Hepatocyte (in vitro differentiated cells): ENCODE data around the gene KDM6B. TPM values are rescaled to one million over a fixed set of nuclear protein-coding genes. Genes with fewer than 3 reads are reported as not detected.
A peak's percentile ranks its signal among the peaks of the same experiment; 100 is the strongest.

Source experiments
- DNase-seq: peaks from one replicate; pipeline ENCODE4 v3.0.0-alpha.2; 2016; ENCODE audit warnings: low spot score
- H2AFZ ChIP-seq: fragments of 200-600 bp; sonication (generic); 2 replicates; pipeline ENCODE4 v1.6.0; 2016; ENCODE audit warnings: antibody characterized with exemption, mild to moderate bottlenecking
- H3K27ac ChIP-seq: fragments of 200-600 bp; sonication (generic); 2 replicates; pipeline ENCODE4 v1.5.1; 2016; ENCODE audit warnings: mild to moderate bottlenecking
- H3K27me3 ChIP-seq: fragments of 200-600 bp; sonication (generic); 2 replicates; pipeline ENCODE4 v1.6.1; 2016
- H3K36me3 ChIP-seq: fragments of 200-600 bp; sonication (generic); replicated peaks from 2 replicates; pipeline ENCODE4 v1.5.1; 2016; ENCODE audit warnings: low read depth; ENCODE audit not compliant: insufficient read depth
- H3K4me1 ChIP-seq: fragments of 200-600 bp; sonication (generic); 2 replicates; pipeline ENCODE4 v1.5.1; 2016; ENCODE audit warnings: mild to moderate bottlenecking, moderate library complexity; ENCODE audit not compliant: insufficient read depth
- H3K4me2 ChIP-seq: fragments of 200-600 bp; sonication (generic); 2 replicates; pipeline ENCODE4 v1.6.0; 2016
- H3K4me3 ChIP-seq: fragments of 200-600 bp; sonication (generic); 2 replicates; pipeline ENCODE4 v1.5.1; 2016; ENCODE audit warnings: mild to moderate bottlenecking
- H3K79me2 ChIP-seq: fragments of 200-600 bp; sonication (generic); 2 replicates; pipeline ENCODE4 v1.6.0; 2017; ENCODE audit warnings: mild to moderate bottlenecking
- H3K9me2 ChIP-seq: fragments of 200-600 bp; sonication (generic); replicated peaks from 2 replicates; pipeline ENCODE4 v1.6.0; 2017; ENCODE audit warnings: mild to moderate bottlenecking; ENCODE audit not compliant: insufficient read depth
- H3K9me3 ChIP-seq: fragments of 200-600 bp; sonication (generic); 2 replicates; pipeline ENCODE4 v1.5.1; 2016; ENCODE audit warnings: low read depth, mild to moderate bottlenecking
- H4K20me1 ChIP-seq: fragments of 200-600 bp; sonication (generic); 2 replicates; pipeline ENCODE4 v1.6.0; 2016; ENCODE audit warnings: mild to moderate bottlenecking; ENCODE audit not compliant: insufficient read depth, poor library complexity, severe bottlenecking
- EZH2 ChIP-seq: fragments of 200-600 bp; sonication (generic); IDR thresholded peaks from 2 replicates; pipeline ENCODE4 v1.6.1; 2016; ENCODE audit warnings: antibody characterized with exemption, mild to moderate bottlenecking, borderline replicate concordance
- EZH2phosphoT487 ChIP-seq: fragments of 200-600 bp; sonication (generic); IDR thresholded peaks from one replicate; pipeline ENCODE4 v1.6.1; 2018; ENCODE audit warnings: antibody characterized with exemption, mild to moderate bottlenecking, low read depth, moderate library complexity; ENCODE audit not compliant: unreplicated experiment, severe bottlenecking
- WGBS: methylation state at CpG from one replicate; pipeline ENCODE4 v1.1.6; 2016; ENCODE audit warnings: low lambda C conversion rate; ENCODE audit errors: missing lambda C conversion rate; 5-methylcytosine and 5-hydroxymethylcytosine counted together
- polyA plus RNA-seq: library from polyadenylated mRNA; unstranded; fragments of >200 nt; fragmentation: Nextera tagmentation; extraction: Ambion mirVana; gene quantifications from 2 replicates; pipeline ENCODE4 v1.2.1, GENCODE V29; 2016
- total RNA-seq: library from RNA; depleted of rRNA; stranded (reverse); fragments of >200 nt; gene quantifications from 2 replicates; pipeline ENCODE4 v1.2.3, GENCODE V29; 2014
- TF ChIP-seq, protein P1 (sequence below): fragments of 200-600 bp; sonication (generic); IDR thresholded peaks from 2 replicates; pipeline ENCODE4 v1.5.1; 2016; ENCODE audit warnings: antibody characterized with exemption, mild to moderate bottlenecking; ENCODE audit not compliant: poor library complexity

KDM6B gene
- total and polyA plus RNA-seq, 2 experiments from 2014 or later: 5.9 to 10.2 TPM

- peak overlapping the region; percentile 29 for H3K4me3 ChIP-seq
- 4% methylated on average over 8 of the region's 8 CpGs for WGBS
- peak overlapping the region; percentile 99 for H3K27ac ChIP-seq
- DNase-seq: peak; percentile 56
- no peak for TF ChIP-seq EZH2
- TF ChIP-seq, protein P1, sequence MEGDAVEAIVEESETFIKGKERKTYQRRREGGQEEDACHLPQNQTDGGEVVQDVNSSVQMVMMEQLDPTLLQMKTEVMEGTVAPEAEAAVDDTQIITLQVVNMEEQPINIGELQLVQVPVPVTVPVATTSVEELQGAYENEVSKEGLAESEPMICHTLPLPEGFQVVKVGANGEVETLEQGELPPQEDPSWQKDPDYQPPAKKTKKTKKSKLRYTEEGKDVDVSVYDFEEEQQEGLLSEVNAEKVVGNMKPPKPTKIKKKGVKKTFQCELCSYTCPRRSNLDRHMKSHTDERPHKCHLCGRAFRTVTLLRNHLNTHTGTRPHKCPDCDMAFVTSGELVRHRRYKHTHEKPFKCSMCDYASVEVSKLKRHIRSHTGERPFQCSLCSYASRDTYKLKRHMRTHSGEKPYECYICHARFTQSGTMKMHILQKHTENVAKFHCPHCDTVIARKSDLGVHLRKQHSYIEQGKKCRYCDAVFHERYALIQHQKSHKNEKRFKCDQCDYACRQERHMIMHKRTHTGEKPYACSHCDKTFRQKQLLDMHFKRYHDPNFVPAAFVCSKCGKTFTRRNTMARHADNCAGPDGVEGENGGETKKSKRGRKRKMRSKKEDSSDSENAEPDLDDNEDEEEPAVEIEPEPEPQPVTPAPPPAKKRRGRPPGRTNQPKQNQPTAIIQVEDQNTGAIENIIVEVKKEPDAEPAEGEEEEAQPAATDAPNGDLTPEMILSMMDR: no peak
- H4K20me1 ChIP-seq: peaks cover 25% of the 10 kb centered on the region
- peak overlapping the region; percentile 94 for H3K4me2 ChIP-seq
- H3K36me3 ChIP-seq: no peaks in the 10 kb centered on the region
- H2AFZ ChIP-seq: no peak overlapping the region
- no peaks in the 10 kb centered on the region for H3K9me2 ChIP-seq
- no peaks in the 10 kb centered on the region for H3K9me3 ChIP-seq
- peaks cover 36% of the 10 kb centered on the region for H3K4me1 ChIP-seq
- no peaks in the 10 kb centered on the region for H3K27me3 ChIP-seq
- H3K79me2 ChIP-seq: peaks cover 40% of the 10 kb centered on the region
These were observed 3.5 kb downstream of the KDM6B start for GRCh38 chr17:7837408-7838088.

DNA sequence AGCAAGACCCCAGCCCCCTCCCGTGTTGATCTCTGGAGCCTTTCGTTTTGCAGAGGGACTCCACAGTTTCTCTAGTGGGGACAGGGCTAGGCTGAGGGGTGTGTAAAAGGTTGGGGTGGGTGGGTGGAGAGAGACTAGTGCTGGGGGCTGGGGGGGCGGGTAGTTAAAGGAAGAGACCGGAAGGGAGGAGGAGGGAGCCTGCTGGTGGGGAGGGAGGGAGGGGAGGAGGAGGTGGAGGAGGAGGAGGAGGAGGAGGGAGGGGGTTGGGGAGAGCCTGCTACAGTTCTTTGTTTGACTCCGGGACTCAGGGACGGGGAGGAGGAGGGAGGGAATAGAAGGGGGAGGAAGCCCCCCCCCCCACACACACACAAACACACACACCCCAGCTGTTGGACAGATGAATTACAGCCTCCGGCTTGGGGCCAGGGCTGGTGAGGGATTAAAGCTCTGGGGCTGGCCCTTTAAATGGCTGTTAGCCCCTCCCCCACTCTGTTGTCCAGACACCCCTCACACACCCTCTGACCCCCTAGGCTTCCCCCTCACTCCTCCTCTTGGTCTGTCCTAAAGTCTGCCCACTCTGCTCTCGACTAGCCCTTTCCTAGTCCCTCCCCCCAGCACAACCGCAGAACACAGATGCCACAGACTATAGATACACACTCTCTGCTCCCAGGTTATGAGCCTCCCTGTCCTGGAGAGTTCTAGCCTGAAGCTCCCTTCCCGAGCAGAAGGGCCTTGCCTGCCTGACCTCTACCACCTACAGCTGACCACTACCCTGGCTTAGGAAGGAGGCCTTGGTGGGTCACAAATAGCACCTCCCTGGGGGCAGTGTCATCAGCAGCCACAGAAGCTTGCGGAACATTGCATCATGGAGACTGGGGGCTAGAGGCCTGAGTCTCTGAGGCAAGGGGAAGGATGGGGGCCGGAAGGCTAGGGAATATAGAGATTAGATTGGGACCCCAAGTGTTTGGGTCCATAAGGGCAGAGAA lies 4.4 kb downstream of the KDM6B start:
- Histone ChIP-seq H2AFZ (no peak overlapping the region), H4K20me1 (peaks cover 25% of the 10 kb centered on the region), H3K4me1 (peaks cover 33% of the 10 kb centered on the region), H3K79me2 (peaks cover 46% of the 10 kb centered on the region), H3K27ac (peak overlapping the region; percentile 99), H3K9me2 (no peaks in the 10 kb centered on the region), H3K4me3 (peak overlapping the region; percentile 29), H3K9me3 (no peaks in the 10 kb centered on the region), H3K36me3 (no peaks in the 10 kb centered on the region), H3K4me2 (peak overlapping the region; percentile 94), H3K27me3 (no peaks in the 10 kb centered on the region)
- 11% methylated on average over 7 of the region's 12 CpGs for WGBS
- peak; percentile 85 for DNase-seq
- no peak for TF ChIP-seq EZH2phosphoT487
- TF ChIP-seq, protein P1: no peak

DNA sequence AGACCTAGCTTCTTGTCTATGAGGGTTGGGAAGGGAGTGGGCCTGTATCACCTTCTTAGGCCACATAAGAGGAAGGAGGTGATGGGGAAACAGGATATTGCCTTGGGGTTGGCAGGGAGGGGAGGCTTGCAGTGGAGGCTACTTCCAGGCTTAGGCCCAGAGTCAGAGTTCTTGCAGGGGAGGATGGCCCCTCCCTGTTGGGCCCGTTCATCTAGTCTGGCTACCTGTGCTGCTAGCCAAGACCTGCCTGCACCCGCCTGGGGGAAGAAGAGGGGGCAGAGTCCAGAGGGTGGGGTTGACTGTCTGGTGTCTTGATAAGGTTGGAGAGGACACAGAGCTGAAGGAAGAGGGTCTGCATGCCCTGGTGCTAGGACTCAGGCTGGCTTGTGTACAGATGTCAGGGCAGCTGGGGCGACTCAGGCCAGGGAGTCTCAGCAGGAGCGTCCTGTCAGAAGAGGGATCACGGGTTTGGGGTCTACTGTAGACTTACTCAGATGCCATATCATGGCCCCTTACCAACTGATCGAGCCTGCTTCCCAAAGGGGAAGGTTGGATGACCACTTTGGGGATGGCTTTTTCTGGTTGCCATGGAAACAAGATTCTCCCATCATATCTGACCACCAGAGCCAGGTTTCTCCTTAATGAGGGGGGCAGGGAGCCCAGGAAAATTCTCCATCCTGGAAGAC lies 5.3 kb downstream of the KDM6B start:
- Histone ChIP-seq H3K36me3 (no peaks in the 10 kb centered on the region), H3K27me3 (no peaks in the 10 kb centered on the region), H3K4me3 (peak overlapping the region; percentile 20), H3K9me3 (no peaks in the 10 kb centered on the region), H3K27ac (peak overlapping the region; percentile 99), H4K20me1 (peaks cover 30% of the 10 kb centered on the region), H3K79me2 (peaks cover 50% of the 10 kb centered on the region), H3K4me2 (peak overlapping the region; percentile 94), H3K9me2 (no peaks in the 10 kb centered on the region), H2AFZ (no peak overlapping the region), H3K4me1 (peaks cover 30% of the 10 kb centered on the region)
- peak; percentile 56 for DNase-seq
- TF ChIP-seq, protein P1: no peak
- TF ChIP-seq EZH2 (no peak), EZH2phosphoT487 (no peak)
- 55% methylated on average over 6 of the region's 6 CpGs for WGBS
